GM19328 (cell line): Measurements from ENCODE around the gene G2E3.

ENCODE experiments used
- ATAC-seq: cut with Tn5 transposase; IDR thresholded peaks from one replicate; pipeline ENCODE4 v1.9.1; 2021; ENCODE audit warnings: mild to moderate bottlenecking, moderate library complexity; ENCODE audit not compliant: unreplicated experiment

The G2E3 gene

GRCh38 chr14:30648471-30648870 lies 89.5 kb downstream of the G2E3 start:
- no peak for ATAC-seq

- no peak for ATAC-seq
Observed at GRCh38 chr14:30651937-30652336, 93.0 kb downstream of the G2E3 start.

GRCh38 chr14:30655124-30655523 lies 96.2 kb downstream of the G2E3 start:
- ATAC-seq = no peak

- ATAC-seq = no peak
Observed at GRCh38 chr14:30655658-30656057, 96.7 kb downstream of the G2E3 start.

GRCh38 chr14:30656190-30656632 lies 97.3 kb downstream of the G2E3 start:
- ATAC-seq = no peak

- ATAC-seq = no peak
Observed at GRCh38 chr14:30657050-30657449, 98.1 kb downstream of the G2E3 start.

GRCh38 chr14:30657606-30658163 lies 98.7 kb downstream of the G2E3 start:
- ATAC-seq = no peak

GRCh38 chr14:30658645-30659044 lies 99.7 kb downstream of the G2E3 start:
- ATAC-seq = no peak

GRCh38 chr14:30669594-30669993 lies 110.6 kb downstream of the G2E3 start:
- no peak for ATAC-seq
